ENCODE results near the gene TFAP2A.

The TFAP2A gene

GRCh38 chr6:10384091-10384609 lies 30.7 kb downstream of the TFAP2A start:
- peaks cover 100% of the 10 kb centered on the region for H3K27me3 ChIP-seq (ENCODE audit: insufficient read depth, low read length)
- no peaks in the 10 kb centered on the region for H3K9me3 ChIP-seq (ENCODE audit: insufficient read depth, low read depth, low read length)
- H3K4me3 ChIP-seq (ENCODE audit: low read length): no peak overlapping the region; the same call in 1 of the 2 replicates
- H3K4me1 ChIP-seq (ENCODE audit: insufficient read depth, low read length): peaks cover 16% of the 10 kb centered on the region
- H3K9ac ChIP-seq (ENCODE audit: low read depth, low read length): no peak overlapping the region
- H3K36me3 ChIP-seq (ENCODE audit: insufficient read depth, low read depth, low read length): no peaks in the 10 kb centered on the region
- no peak overlapping the region for H3K27ac ChIP-seq (ENCODE audit: low read length)

- H3K4me1 ChIP-seq (ENCODE audit: insufficient read depth, low read length): peaks cover 16% of the 10 kb centered on the region
Observed at GRCh38 chr6:10383331-10384090, 31.4 kb downstream of the TFAP2A start.

GRCh38 chr6:10382728-10383330 lies 32.0 kb downstream of the TFAP2A start:
- H3K9ac ChIP-seq (ENCODE audit: low read depth, low read length): no peak overlapping the region
- no peaks in the 10 kb centered on the region for H3K36me3 ChIP-seq (ENCODE audit: insufficient read depth, low read depth, low read length)
- no peaks in the 10 kb centered on the region for H3K9me3 ChIP-seq (ENCODE audit: insufficient read depth, low read depth, low read length)
- no peak overlapping the region for H3K27ac ChIP-seq (ENCODE audit: low read length)
- H3K4me1 ChIP-seq (ENCODE audit: insufficient read depth, low read length): peaks cover 16% of the 10 kb centered on the region
- no peak overlapping the region for H3K4me3 ChIP-seq (ENCODE audit: low read length)
- peaks cover 96% of the 10 kb centered on the region for H3K27me3 ChIP-seq (ENCODE audit: insufficient read depth, low read length)

More at GRCh38 chr6:10383331-10384090, 31.4 kb downstream of the TFAP2A start:
- Histone ChIP-seq H3K36me3 (ENCODE audit: insufficient read depth, low read depth, low read length) (no peaks in the 10 kb centered on the region), H3K27me3 (ENCODE audit: insufficient read depth, low read length) (peaks cover 96% of the 10 kb centered on the region), H3K4me3 (ENCODE audit: low read length) (peak overlapping the region; percentile 26; the same call in 1 of the 2 replicates), H3K9ac (ENCODE audit: low read depth, low read length) (no peak overlapping the region), H3K27ac (ENCODE audit: low read length) (no peak overlapping the region), H3K9me3 (ENCODE audit: insufficient read depth, low read depth, low read length) (no peaks in the 10 kb centered on the region)

GRCh38 chr6:10382322-10382721 lies 32.6 kb downstream of the TFAP2A start:
- H3K9ac ChIP-seq (ENCODE audit: low read depth, low read length): no peak overlapping the region
- no peak overlapping the region for H3K4me3 ChIP-seq (ENCODE audit: low read length)
- peaks cover 96% of the 10 kb centered on the region for H3K27me3 ChIP-seq (ENCODE audit: insufficient read depth, low read length)
- no peak overlapping the region for H3K27ac ChIP-seq (ENCODE audit: low read length)
- H3K4me1 ChIP-seq (ENCODE audit: insufficient read depth, low read length): peaks cover 16% of the 10 kb centered on the region
- no peaks in the 10 kb centered on the region for H3K9me3 ChIP-seq (ENCODE audit: insufficient read depth, low read depth, low read length)
- no peaks in the 10 kb centered on the region for H3K36me3 ChIP-seq (ENCODE audit: insufficient read depth, low read depth, low read length)

GRCh38 chr6:10381830-10382208 lies 33.1 kb downstream of the TFAP2A start:
- H3K36me3 ChIP-seq (ENCODE audit: insufficient read depth, low read depth, low read length): no peaks in the 10 kb centered on the region
- H3K27ac ChIP-seq (ENCODE audit: low read length): no peak overlapping the region
- peaks cover 93% of the 10 kb centered on the region for H3K27me3 ChIP-seq (ENCODE audit: insufficient read depth, low read length)
- no peaks in the 10 kb centered on the region for H3K9me3 ChIP-seq (ENCODE audit: insufficient read depth, low read depth, low read length)
- peak overlapping the region; percentile 35; the same call in 1 of the 2 replicates for H3K4me3 ChIP-seq (ENCODE audit: low read length)
- H3K9ac ChIP-seq (ENCODE audit: low read depth, low read length): no peak overlapping the region
- peaks cover 12% of the 10 kb centered on the region for H3K4me1 ChIP-seq (ENCODE audit: insufficient read depth, low read length)

GRCh38 chr6:10381133-10381829 lies 33.6 kb downstream of the TFAP2A start:
- Histone ChIP-seq H3K36me3 (ENCODE audit: insufficient read depth, low read depth, low read length) (no peaks in the 10 kb centered on the region), H3K27ac (ENCODE audit: low read length) (no peak overlapping the region), H3K9me3 (ENCODE audit: insufficient read depth, low read depth, low read length) (no peaks in the 10 kb centered on the region), H3K4me3 (ENCODE audit: low read length) (peak overlapping the region; percentile 35; the same call in 1 of the 2 replicates), H3K27me3 (ENCODE audit: insufficient read depth, low read length) (peaks cover 88% of the 10 kb centered on the region), H3K9ac (ENCODE audit: low read depth, low read length) (no peak overlapping the region), H3K4me1 (ENCODE audit: insufficient read depth, low read length) (peaks cover 7% of the 10 kb centered on the region; the same call in 1 of the 2 replicates)

GRCh38 chr6:10375391-10375969 lies 39.4 kb downstream of the TFAP2A start:
- Histone ChIP-seq H3K9me3 (ENCODE audit: insufficient read depth, low read depth, low read length) (no peaks in the 10 kb centered on the region), H3K27ac (ENCODE audit: low read length) (no peak overlapping the region), H3K4me1 (ENCODE audit: insufficient read depth, low read length) (no peaks in the 10 kb centered on the region; the same call in 1 of the 2 replicates), H3K36me3 (ENCODE audit: insufficient read depth, low read depth, low read length) (no peaks in the 10 kb centered on the region), H3K4me3 (ENCODE audit: low read length) (no peak overlapping the region), H3K9ac (ENCODE audit: low read depth, low read length) (no peak overlapping the region), H3K27me3 (ENCODE audit: insufficient read depth, low read length) (peaks cover 30% of the 10 kb centered on the region)

GRCh38 chr6:10373642-10374359 lies 41.1 kb downstream of the TFAP2A start:
- no peaks in the 10 kb centered on the region for H3K9me3 ChIP-seq (ENCODE audit: insufficient read depth, low read depth, low read length)

GRCh38 chr6:10369896-10370295 lies 45.0 kb downstream of the TFAP2A start:
- Histone ChIP-seq H3K36me3 (ENCODE audit: insufficient read depth, low read depth, low read length) (no peaks in the 10 kb centered on the region), H3K27ac (ENCODE audit: low read length) (no peak overlapping the region)

More at GRCh38 chr6:10373642-10374359, 41.1 kb downstream of the TFAP2A start:
- Histone ChIP-seq H3K9ac (ENCODE audit: low read depth, low read length) (no peak overlapping the region), H3K36me3 (ENCODE audit: insufficient read depth, low read depth, low read length) (no peaks in the 10 kb centered on the region), H3K27me3 (ENCODE audit: insufficient read depth, low read length) (peaks cover 16% of the 10 kb centered on the region), H3K27ac (ENCODE audit: low read length) (no peak overlapping the region), H3K4me1 (ENCODE audit: insufficient read depth, low read length) (no peaks in the 10 kb centered on the region; the same call in 1 of the 2 replicates), H3K4me3 (ENCODE audit: low read length) (no peak overlapping the region)

GRCh38 chr6:10368861-10369260 lies 46.0 kb downstream of the TFAP2A start:
- no peak overlapping the region for H3K9ac ChIP-seq (ENCODE audit: low read depth, low read length)
- no peak overlapping the region for H3K27ac ChIP-seq (ENCODE audit: low read length)
- H3K9me3 ChIP-seq (ENCODE audit: insufficient read depth, low read depth, low read length): no peaks in the 10 kb centered on the region
- no peak overlapping the region for H3K4me3 ChIP-seq (ENCODE audit: low read length)
- no peaks in the 10 kb centered on the region for H3K36me3 ChIP-seq (ENCODE audit: insufficient read depth, low read depth, low read length)
- no peaks in the 10 kb centered on the region for H3K4me1 ChIP-seq (ENCODE audit: insufficient read depth, low read length)
- no peaks in the 10 kb centered on the region for H3K27me3 ChIP-seq (ENCODE audit: insufficient read depth, low read length)

More at GRCh38 chr6:10369896-10370295, 45.0 kb downstream of the TFAP2A start:
- Histone ChIP-seq H3K4me3 (ENCODE audit: low read length) (no peak overlapping the region), H3K9me3 (ENCODE audit: insufficient read depth, low read depth, low read length) (no peaks in the 10 kb centered on the region), H3K27me3 (ENCODE audit: insufficient read depth, low read length) (no peaks in the 10 kb centered on the region), H3K4me1 (ENCODE audit: insufficient read depth, low read length) (no peaks in the 10 kb centered on the region), H3K9ac (ENCODE audit: low read depth, low read length) (no peak overlapping the region)

- no peaks in the 10 kb centered on the region for H3K4me1 ChIP-seq (ENCODE audit: insufficient read depth, low read length)
- no peak overlapping the region for H3K9ac ChIP-seq (ENCODE audit: low read depth, low read length)
- no peak overlapping the region for H3K4me3 ChIP-seq (ENCODE audit: low read length)
- H3K9me3 ChIP-seq (ENCODE audit: insufficient read depth, low read depth, low read length): no peaks in the 10 kb centered on the region
- H3K27ac ChIP-seq (ENCODE audit: low read length): no peak overlapping the region
- H3K27me3 ChIP-seq (ENCODE audit: insufficient read depth, low read length): no peaks in the 10 kb centered on the region
- H3K36me3 ChIP-seq (ENCODE audit: insufficient read depth, low read depth, low read length): no peaks in the 10 kb centered on the region
Observed at GRCh38 chr6:10363911-10364310, 51.0 kb downstream of the TFAP2A start.
